ENCODE data around the gene SEC24D.

SEC24D gene

GRCh38 chr4:118752551-118752950 lies 83.4 kb downstream of the SEC24D start:
- no peak overlapping the region for H3K4me2 ChIP-seq (ENCODE audit: low read depth, low read length, poor library complexity, severe bottlenecking)
- no peak overlapping the region for H3K4me3 ChIP-seq (ENCODE audit: low read length, poor library complexity, severe bottlenecking)
- TF ChIP-seq, protein P1, sequence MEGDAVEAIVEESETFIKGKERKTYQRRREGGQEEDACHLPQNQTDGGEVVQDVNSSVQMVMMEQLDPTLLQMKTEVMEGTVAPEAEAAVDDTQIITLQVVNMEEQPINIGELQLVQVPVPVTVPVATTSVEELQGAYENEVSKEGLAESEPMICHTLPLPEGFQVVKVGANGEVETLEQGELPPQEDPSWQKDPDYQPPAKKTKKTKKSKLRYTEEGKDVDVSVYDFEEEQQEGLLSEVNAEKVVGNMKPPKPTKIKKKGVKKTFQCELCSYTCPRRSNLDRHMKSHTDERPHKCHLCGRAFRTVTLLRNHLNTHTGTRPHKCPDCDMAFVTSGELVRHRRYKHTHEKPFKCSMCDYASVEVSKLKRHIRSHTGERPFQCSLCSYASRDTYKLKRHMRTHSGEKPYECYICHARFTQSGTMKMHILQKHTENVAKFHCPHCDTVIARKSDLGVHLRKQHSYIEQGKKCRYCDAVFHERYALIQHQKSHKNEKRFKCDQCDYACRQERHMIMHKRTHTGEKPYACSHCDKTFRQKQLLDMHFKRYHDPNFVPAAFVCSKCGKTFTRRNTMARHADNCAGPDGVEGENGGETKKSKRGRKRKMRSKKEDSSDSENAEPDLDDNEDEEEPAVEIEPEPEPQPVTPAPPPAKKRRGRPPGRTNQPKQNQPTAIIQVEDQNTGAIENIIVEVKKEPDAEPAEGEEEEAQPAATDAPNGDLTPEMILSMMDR (conservative IDR thresholded peaks at IDR 0.05; ENCODE audit: low read length) = no peak
- no peak for TF ChIP-seq EZH2phosphoT487 (IDR thresholded peaks at IDR 0.05; ENCODE audit: borderline replicate concordance)
- no peaks in the 10 kb centered on the region for H3K9me2 ChIP-seq (replicated peaks; ENCODE audit: low read depth, low read length)
- no peaks in the 10 kb centered on the region for H3K27me3 ChIP-seq (ENCODE audit: insufficient read depth, low read length, poor library complexity, severe bottlenecking)
- peaks cover 42% of the 10 kb centered on the region; the same call in 1 of the 2 replicates for H3K36me3 ChIP-seq (ENCODE audit: insufficient read depth, low read length)
- no peak overlapping the region for H2AFZ ChIP-seq (ENCODE audit: low read length)
- H4K20me1 ChIP-seq (ENCODE audit: insufficient read depth, low read length, poor library complexity, severe bottlenecking) = no peaks in the 10 kb centered on the region
- no peaks in the 10 kb centered on the region for H3K9me3 ChIP-seq (ENCODE audit: insufficient read depth, low read depth, low read length)
- H3K9ac ChIP-seq (ENCODE audit: low read depth, low read length, poor library complexity, severe bottlenecking) = no peak overlapping the region
- no peaks in the 10 kb centered on the region for H3F3A ChIP-seq (ENCODE audit: low read depth)
- no peaks in the 10 kb centered on the region for H3K79me2 ChIP-seq (ENCODE audit: insufficient read depth, low read length)
- H3K4me1 ChIP-seq (ENCODE audit: insufficient read depth, low read length, poor library complexity, severe bottlenecking) = no peaks in the 10 kb centered on the region

- no peak overlapping the region for H2AFZ ChIP-seq (ENCODE audit: low read length)
- no peak overlapping the region for H3K4me2 ChIP-seq (ENCODE audit: low read depth, low read length, poor library complexity, severe bottlenecking)
- no peaks in the 10 kb centered on the region for H3K79me2 ChIP-seq (ENCODE audit: insufficient read depth, low read length)
- no peaks in the 10 kb centered on the region for H3F3A ChIP-seq (ENCODE audit: low read depth)
- no peak overlapping the region for H3K9ac ChIP-seq (ENCODE audit: low read depth, low read length, poor library complexity, severe bottlenecking)
- no peaks in the 10 kb centered on the region for H3K4me1 ChIP-seq (ENCODE audit: insufficient read depth, low read length, poor library complexity, severe bottlenecking)
- H3K36me3 ChIP-seq (ENCODE audit: insufficient read depth, low read length) = peaks cover 37% of the 10 kb centered on the region; the same call in 1 of the 2 replicates
- no peak overlapping the region for H3K4me3 ChIP-seq (ENCODE audit: low read length, poor library complexity, severe bottlenecking)
- no peaks in the 10 kb centered on the region for H3K9me2 ChIP-seq (replicated peaks; ENCODE audit: low read depth, low read length)
- TF ChIP-seq, protein P1 (conservative IDR thresholded peaks at IDR 0.05; ENCODE audit: low read length) = no peak
- TF ChIP-seq EZH2phosphoT487 (IDR thresholded peaks at IDR 0.05; ENCODE audit: borderline replicate concordance) = no peak
- no peaks in the 10 kb centered on the region for H3K9me3 ChIP-seq (ENCODE audit: insufficient read depth, low read depth, low read length)
- H4K20me1 ChIP-seq (ENCODE audit: insufficient read depth, low read length, poor library complexity, severe bottlenecking) = no peaks in the 10 kb centered on the region
- no peaks in the 10 kb centered on the region for H3K27me3 ChIP-seq (ENCODE audit: insufficient read depth, low read length, poor library complexity, severe bottlenecking)
These were observed 84.2 kb downstream of the SEC24D start for GRCh38 chr4:118751629-118752323.

- Histone ChIP-seq H3K27me3 (ENCODE audit: insufficient read depth, low read length, poor library complexity, severe bottlenecking) (no peaks in the 10 kb centered on the region), H3K79me2 (ENCODE audit: insufficient read depth, low read length) (no peaks in the 10 kb centered on the region), H4K20me1 (ENCODE audit: insufficient read depth, low read length, poor library complexity, severe bottlenecking) (no peaks in the 10 kb centered on the region), H3K9ac (ENCODE audit: low read depth, low read length, poor library complexity, severe bottlenecking) (no peak overlapping the region), H3K4me2 (ENCODE audit: low read depth, low read length, poor library complexity, severe bottlenecking) (no peak overlapping the region), H2AFZ (ENCODE audit: low read length) (no peak overlapping the region), H3K4me3 (ENCODE audit: low read length, poor library complexity, severe bottlenecking) (no peak overlapping the region), H3K9me3 (ENCODE audit: insufficient read depth, low read depth, low read length) (no peaks in the 10 kb centered on the region), H3K4me1 (ENCODE audit: insufficient read depth, low read length, poor library complexity, severe bottlenecking) (no peaks in the 10 kb centered on the region), H3K9me2 (replicated peaks; ENCODE audit: low read depth, low read length) (no peaks in the 10 kb centered on the region), H3K36me3 (ENCODE audit: insufficient read depth, low read length) (peaks cover 35% of the 10 kb centered on the region; the same call in 1 of the 2 replicates), H3F3A (ENCODE audit: low read depth) (no peaks in the 10 kb centered on the region)
- TF ChIP-seq, protein P1 (conservative IDR thresholded peaks at IDR 0.05; ENCODE audit: low read length) = no peak
- TF ChIP-seq EZH2phosphoT487 (IDR thresholded peaks at IDR 0.05; ENCODE audit: borderline replicate concordance) = no peak
These were observed 86.5 kb downstream of the SEC24D start for GRCh38 chr4:118749347-118749988.
